H1 (cell line): ENCODE results near the gene SULT2B1. TPM values are rescaled to one million over a fixed set of nuclear protein-coding genes. Genes with fewer than 3 reads are reported as not detected.

Experiments
- CTCF ChIA-PET: fragments of 300-600 bp; sonication (Branson Sonifier 250); formaldehyde crosslinking; loops from one replicate; lab custom pipeline; 2021; ENCODE audit not compliant: partially characterized antibody; lab: Charles Lee
- POLR2A ChIA-PET: fragments of 300-600 bp; sonication (Branson Sonifier 250); formaldehyde crosslinking; loops from one replicate; lab custom pipeline; 2021; ENCODE audit warnings: inconsistent platforms; ENCODE audit not compliant: partially characterized antibody; lab: Charles Lee
- DNase-seq, 2 experiments: peaks; one replicate each; pipeline versions ENCODE4 v3.0.0 to v3.0.0-alpha.2; 2010 to 2022; ENCODE audit warnings: low spot score in 2 of 2, low read depth in 1 of 2, mixed read lengths in 1 of 2
- FAIRE-seq: peaks from 2 replicates; lab custom pipeline; 2011; peaks lifted over from hg19 to GRCh38; lab: Jason Lieb, UNC
- H2AFZ ChIP-seq: 2 replicates; pipeline ENCODE4 v1.8.1; 2012; ENCODE audit warnings: low read length, inconsistent platforms
- H2AK5ac ChIP-seq: 2 replicates; pipeline ENCODE4 v1.6.1; 2013; ENCODE audit warnings: low read depth, low read length
- H2BK120ac ChIP-seq: replicated peaks from 2 replicates; pipeline ENCODE3; 2013; ENCODE audit warnings: low read depth, low read length, inconsistent platforms
- H2BK12ac ChIP-seq: 2 replicates; pipeline ENCODE4 v1.6.1; 2013; ENCODE audit warnings: low read depth, low read length
- H2BK15ac ChIP-seq: 2 replicates; pipeline ENCODE4 v1.6.1; 2013; ENCODE audit warnings: low read length
- H2BK20ac ChIP-seq: 2 replicates; pipeline ENCODE4 v1.6.1; 2013; ENCODE audit warnings: low read length
- H2BK5ac ChIP-seq: 2 replicates; pipeline ENCODE4 v1.6.1; 2013; ENCODE audit warnings: low read depth, low read length
- H3K14ac ChIP-seq: 2 replicates; pipeline ENCODE4 v1.6.1; 2013; ENCODE audit warnings: inconsistent platforms; ENCODE audit not compliant: insufficient read length
- H3K18ac ChIP-seq: 2 replicates; pipeline ENCODE4 v1.6.1; 2013; ENCODE audit warnings: low read length; ENCODE audit errors: extremely low read depth
- H3K23ac ChIP-seq: 2 replicates; pipeline ENCODE4 v1.6.1; 2013; ENCODE audit warnings: inconsistent platforms; ENCODE audit not compliant: insufficient read length
- H3K23me2 ChIP-seq: 2 replicates; pipeline ENCODE4 v1.6.1; 2013; ENCODE audit warnings: low read depth, low read length
- H3K27ac ChIP-seq: 2 replicates; pipeline ENCODE4 v1.6.1; 2011; ENCODE audit warnings: low read depth, low read length, inconsistent platforms
- H3K27me3 ChIP-seq, 4 experiments: replicated peaks in 1 of 4; 1 replicate in 1 of 4; 2 replicates in 3 of 4; pipeline versions ENCODE4 v1.6.1 to v1.8.1; 2011 to 2013; ENCODE audit warnings: low read length in 3 of 4, mild to moderate bottlenecking in 3 of 4, inconsistent platforms in 2 of 4, mixed read lengths in 2 of 4, moderate library complexity in 1 of 4; ENCODE audit not compliant: control insufficient read depth in 3 of 4, insufficient read depth in 3 of 4; ENCODE audit errors: extremely low read depth in 1 of 4
- H3K36me3 ChIP-seq, 4 experiments: 2 replicates each; pipeline versions ENCODE4 v1.6.1 to v1.8.1; 2011 to 2013; ENCODE audit warnings: mild to moderate bottlenecking in 4 of 4, low read length in 3 of 4, moderate library complexity in 2 of 4, control low read depth in 1 of 4, inconsistent platforms in 1 of 4; ENCODE audit not compliant: insufficient read depth in 4 of 4, control insufficient read depth in 2 of 4
- H3K4ac ChIP-seq: replicated peaks from 2 replicates; pipeline ENCODE3; 2013; ENCODE audit warnings: low read length, low read depth, mixed read lengths, inconsistent platforms; ENCODE audit not compliant: insufficient read length
- H3K4me1 ChIP-seq, 4 experiments: replicated peaks in 1 of 4; 1 replicate in 1 of 4; 2 replicates in 3 of 4; pipeline versions ENCODE4 v1.6.1 to v1.8.1; 2011 to 2013; ENCODE audit warnings: low read length in 3 of 4, inconsistent platforms in 2 of 4, mixed read lengths in 1 of 4; ENCODE audit not compliant: insufficient read depth in 4 of 4, control insufficient read depth in 3 of 4
- H3K4me2 ChIP-seq, 2 experiments: 2 replicates each; pipeline versions ENCODE4 v1.6.1 to v1.8.1; 2011 to 2013; ENCODE audit warnings: low read depth in 2 of 2, low read length in 2 of 2, control low read depth in 1 of 2, inconsistent platforms in 1 of 2, mild to moderate bottlenecking in 1 of 2; ENCODE audit not compliant: insufficient read depth in 1 of 2
- H3K4me3 ChIP-seq, 4 experiments: fragments of 200-600, 300-600 bp in 1 of 4; sonication (generic), shearing (Covaris generic), sonication (Bioruptor Twin) in 1 of 4; 2 replicates each; pipeline versions ENCODE4 v1.5.1 to v1.8.1; 2011 to 2016; ENCODE audit warnings: low read length in 4 of 4, low read depth in 3 of 4, control low read depth in 2 of 4, inconsistent platforms in 2 of 4, mild to moderate bottlenecking in 2 of 4, mixed read lengths in 1 of 4, moderate library complexity in 1 of 4; ENCODE audit not compliant: insufficient read depth in 2 of 4; ENCODE audit errors: extremely low read depth in 1 of 4
- H3K56ac ChIP-seq: replicated peaks from 2 replicates; pipeline ENCODE3; 2013; ENCODE audit warnings: low read depth, mild to moderate bottlenecking, mixed read lengths, low read length, inconsistent platforms; ENCODE audit not compliant: insufficient read length
- H3K79me1 ChIP-seq: 2 replicates; pipeline ENCODE4 v1.6.1; 2013; ENCODE audit warnings: low read depth, low read length, control low read depth
- H3K79me2 ChIP-seq, 2 experiments: 2 replicates each; pipeline versions ENCODE4 v1.6.1 to v1.8.1; 2012 to 2013; ENCODE audit warnings: low read length in 2 of 2, mild to moderate bottlenecking in 2 of 2, inconsistent platforms in 1 of 2; ENCODE audit not compliant: insufficient read depth in 2 of 2, control insufficient read depth in 1 of 2
- H3K9ac ChIP-seq, 4 experiments: replicated peaks in 1 of 4; 1 replicate in 1 of 4; 2 replicates in 3 of 4; pipeline versions ENCODE4 v1.6.1 to v1.8.1; 2011 to 2013; ENCODE audit warnings: low read depth in 3 of 4, low read length in 3 of 4, control low read depth in 2 of 4, mild to moderate bottlenecking in 2 of 4, moderate library complexity in 2 of 4, inconsistent platforms in 1 of 4; ENCODE audit errors: extremely low read depth in 1 of 4
- H3K9me3 ChIP-seq, 2 experiments: 2 replicates each; pipeline versions ENCODE4 v1.6.1 to v1.8.1; 2012 to 2013; ENCODE audit warnings: mild to moderate bottlenecking in 2 of 2, moderate library complexity in 2 of 2, control low read depth in 1 of 2, inconsistent platforms in 1 of 2, low read depth in 1 of 2, low read length in 1 of 2, mixed read lengths in 1 of 2; ENCODE audit not compliant: insufficient read depth in 2 of 2
- H4K20me1 ChIP-seq, 2 experiments: replicated peaks in 1 of 2; 2 replicates each; pipeline versions ENCODE3 to v1.8.1; 2011 to 2013; ENCODE audit warnings: inconsistent platforms in 2 of 2, low read length in 2 of 2, mild to moderate bottlenecking in 1 of 2; ENCODE audit not compliant: insufficient read depth in 2 of 2, control insufficient read depth in 1 of 2
- H4K5ac ChIP-seq: 2 replicates; pipeline ENCODE4 v1.6.1; 2013; ENCODE audit warnings: low read length, low read depth, mixed read lengths, inconsistent platforms; ENCODE audit not compliant: insufficient read length
- H4K8ac ChIP-seq: 2 replicates; pipeline ENCODE4 v1.8.0; 2013; ENCODE audit warnings: mild to moderate bottlenecking, moderate library complexity, low read length, inconsistent platforms; ENCODE audit not compliant: insufficient read depth; ENCODE audit errors: extremely low read depth
- H4K91ac ChIP-seq: replicated peaks from 2 replicates; pipeline ENCODE3; 2013; ENCODE audit warnings: low read length, mixed read lengths, inconsistent platforms; ENCODE audit not compliant: insufficient read length
- JUND ChIP-seq: IDR thresholded peaks from 2 replicates; pipeline ENCODE4 v1.6.1; 2011; ENCODE audit warnings: mild to moderate bottlenecking, improper control_type of control experiment, low read length
- RAD21 ChIP-seq, 2 experiments: IDR thresholded peaks in 1 of 2; conservative IDR thresholded peaks in 1 of 2; 2 replicates each; pipeline ENCODE4 v1.6.1; 2011; ENCODE audit warnings: low read depth in 2 of 2, low read length in 2 of 2, improper control_type of control experiment in 1 of 2, inconsistent platforms in 1 of 2, mild to moderate bottlenecking in 1 of 2, moderate library complexity in 1 of 2
- RXRA ChIP-seq: IDR thresholded peaks from 2 replicates; pipeline ENCODE4 v1.6.1; 2011; ENCODE audit warnings: low read depth, mild to moderate bottlenecking, low read length, moderate library complexity; ENCODE audit not compliant: insufficient read depth
- SP1 ChIP-seq: IDR thresholded peaks from 2 replicates; pipeline ENCODE4 v1.6.1; 2011; ENCODE audit warnings: low read depth, low read length
- WGBS, 2 experiments: shearing (Covaris generic) in 1 of 2; methylation state at CpG; one replicate each; pipeline versions ENCODE4 v1.1.6 to v1.1.7; 2013 to 2015; ENCODE audit warnings: low lambda C conversion rate in 2 of 2, mixed read lengths in 2 of 2, inconsistent platforms in 1 of 2, low coverage in 1 of 2, missing lambda C conversion rate in 1 of 2; ENCODE audit not compliant: insufficient replicate concordance in 2 of 2, insufficient coverage in 1 of 2, insufficient read length in 1 of 2; ENCODE audit errors: extremely low coverage in 1 of 2, missing lambda C conversion rate in 1 of 2; 5-methylcytosine and 5-hydroxymethylcytosine counted together
- polyA plus RNA-seq, 7 experiments: library from polyadenylated mRNA; depleted of rRNA in 3 of 7; stranded (reverse) in 5 of 7; unstranded in 2 of 7; fragments of >200 nt in 5 of 7; fragments of 200-250 nt in 2 of 7; gene quantifications; 1 replicate in 5 of 7; 2 replicates in 1 of 7; 4 replicates in 1 of 7; pipeline versions ENCODE4 v1.2.1 to v1.2.3, GENCODE V29; 2011 to 2013; ENCODE audit warnings: missing spikeins in 2 of 7, mixed read lengths in 2 of 7
- total RNA-seq: library from RNA; stranded (reverse); fragmentation: NEBNext Ultra II Directional; extraction: Animal tissue kit (Norgen Biotek cat#: 25700); gene quantifications from 2 replicates; pipeline ENCODE4 v1.2.1, GENCODE V29; 2021
- TF ChIP-seq, protein P1 (sequence below), 3 experiments: IDR thresholded peaks; 1 replicate in 2 of 3; 2 replicates in 1 of 3; pipeline versions ENCODE4 v1.5.1 to v1.6.1; 2011; ENCODE audit warnings: low read length in 3 of 3, mild to moderate bottlenecking in 3 of 3, inconsistent platforms in 2 of 3, low read depth in 1 of 3, moderate library complexity in 1 of 3; ENCODE audit not compliant: insufficient read depth in 1 of 3; ENCODE audit errors: control extremely low read depth in 1 of 3

The SULT2B1 gene
- total and polyA plus RNA-seq, 2 of the 8 experiments (the other 6 are each of a cell fraction or from before 2014, with no cell fraction given), result 1.5 to 2.6 TPM

DNA sequence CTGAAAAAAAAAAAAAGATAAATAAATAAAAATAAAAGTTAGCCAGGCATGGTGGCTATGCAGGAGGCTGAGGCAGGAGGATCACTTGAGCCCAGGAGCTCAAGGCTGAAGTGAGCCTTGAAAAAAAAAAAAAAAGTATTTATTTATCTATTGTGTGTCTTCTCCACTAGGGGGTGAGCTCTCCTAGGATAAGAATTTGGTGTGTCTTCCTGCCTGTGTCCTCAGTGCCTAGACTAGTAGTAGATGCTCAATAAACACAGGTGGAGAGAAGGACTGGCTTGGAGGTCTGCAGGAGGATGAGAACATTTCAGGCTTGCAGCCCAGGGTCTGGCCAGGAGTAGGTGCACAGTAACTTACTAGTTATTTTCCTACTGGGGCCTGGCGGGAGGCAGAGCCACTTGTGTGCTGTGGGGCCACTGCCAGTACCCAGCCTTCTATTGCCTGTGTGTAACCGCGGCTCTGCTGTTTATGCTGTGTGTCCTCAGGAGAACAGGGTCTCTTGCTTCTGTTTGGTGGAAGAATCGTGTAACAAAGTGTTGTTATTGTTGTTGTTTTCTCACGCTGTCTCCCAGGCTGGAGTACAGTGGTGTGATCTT lies 45.7 kb upstream of the SULT2B1 start:
- H3K4me3 ChIP-seq, result no peak overlapping the region
- H3K4me2 ChIP-seq, result no peak overlapping the region
- 93% methylated on average over 5 of the region's 5 CpGs; no CpG with 5 or more reads in 1 of the 2 experiments for WGBS, 2 experiments
- H2BK5ac ChIP-seq, result no peak overlapping the region
- no peak overlapping the region for H3K56ac ChIP-seq
- H2BK120ac ChIP-seq, result no peak overlapping the region
- H3K18ac ChIP-seq, result no peak overlapping the region
- FAIRE-seq, result no peak
- H4K8ac ChIP-seq, result no peak overlapping the region
- H3K27ac ChIP-seq, result no peak overlapping the region
- no peak overlapping the region for H3K14ac ChIP-seq
- CTCF ChIA-PET, result interaction anchor here (0.6 to 9.6 kb wide), 25 partner anchors 10 to 679 kb away, joined by 3 to 353 read pairs (median 4); partner anchors contain the start of genes KDELR1 and SULT2B1
- no peaks in the 10 kb centered on the region for H3K36me3 ChIP-seq
- H2AK5ac ChIP-seq, result no peak overlapping the region
- no peaks in the 10 kb centered on the region for H3K27me3 ChIP-seq
- peaks cover 0 to 13% (median 12%) of the 10 kb centered on the region in 4 experiments; a peak in 6 of 7 replicates for H3K4me1 ChIP-seq
- no peak overlapping the region for H2AFZ ChIP-seq
- POLR2A ChIA-PET, result interaction anchor here (0.6 to 9.5 kb wide), 6 partner anchors 13 to 108 kb away, joined by 3 to 59 read pairs (median 7); partner anchors contain the start of gene FAM83E
- 0 out of 2 replicates have a peak overlapping the region, but pooled peaks have one; percentile 50 for H2BK12ac ChIP-seq
- H3K23ac ChIP-seq, result no peak overlapping the region
- TF ChIP-seq RAD21 (IDR thresholded peaks at IDR 0.05 in 1 of 2, conservative IDR thresholded peaks at IDR 0.05 in 1 of 2; ENCODE audit: low read depth in 2 of 2, low read length in 2 of 2), result peak; percentile 88 to 91
- TF ChIP-seq, protein P1, sequence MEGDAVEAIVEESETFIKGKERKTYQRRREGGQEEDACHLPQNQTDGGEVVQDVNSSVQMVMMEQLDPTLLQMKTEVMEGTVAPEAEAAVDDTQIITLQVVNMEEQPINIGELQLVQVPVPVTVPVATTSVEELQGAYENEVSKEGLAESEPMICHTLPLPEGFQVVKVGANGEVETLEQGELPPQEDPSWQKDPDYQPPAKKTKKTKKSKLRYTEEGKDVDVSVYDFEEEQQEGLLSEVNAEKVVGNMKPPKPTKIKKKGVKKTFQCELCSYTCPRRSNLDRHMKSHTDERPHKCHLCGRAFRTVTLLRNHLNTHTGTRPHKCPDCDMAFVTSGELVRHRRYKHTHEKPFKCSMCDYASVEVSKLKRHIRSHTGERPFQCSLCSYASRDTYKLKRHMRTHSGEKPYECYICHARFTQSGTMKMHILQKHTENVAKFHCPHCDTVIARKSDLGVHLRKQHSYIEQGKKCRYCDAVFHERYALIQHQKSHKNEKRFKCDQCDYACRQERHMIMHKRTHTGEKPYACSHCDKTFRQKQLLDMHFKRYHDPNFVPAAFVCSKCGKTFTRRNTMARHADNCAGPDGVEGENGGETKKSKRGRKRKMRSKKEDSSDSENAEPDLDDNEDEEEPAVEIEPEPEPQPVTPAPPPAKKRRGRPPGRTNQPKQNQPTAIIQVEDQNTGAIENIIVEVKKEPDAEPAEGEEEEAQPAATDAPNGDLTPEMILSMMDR (IDR thresholded peaks at IDR 0.05; ENCODE audit: control extremely low read depth in 1 of 3, insufficient read depth in 1 of 3, low read depth in 1 of 3, low read length in 3 of 3), result peak in 2 of 3 experiments; percentile 50 to 75; a peak in 3 of 4 replicates
- TF ChIP-seq SP1, result 0 out of 2 replicates have a peak, but pooled peaks have one; percentile 9
- TF ChIP-seq RXRA, result no peak
- no peak for TF ChIP-seq JUND
- H4K20me1 ChIP-seq, result peaks cover 0 to 1% of the 10 kb centered on the region in 2 experiments
- H2BK20ac ChIP-seq, result no peak overlapping the region
- H3K9me3 ChIP-seq, result no peaks in the 10 kb centered on the region
- H3K4ac ChIP-seq, result no peak overlapping the region
- no peak overlapping the region for H4K91ac ChIP-seq
- no peak overlapping the region for H3K9ac ChIP-seq
- H4K5ac ChIP-seq, result no peak overlapping the region
- H2BK15ac ChIP-seq, result 0 out of 2 replicates have a peak overlapping the region, but pooled peaks have one; percentile 81
- H3K23me2 ChIP-seq, result peaks cover 12% of the 10 kb centered on the region
- no peaks in the 10 kb centered on the region for H3K79me2 ChIP-seq
- no peak for DNase-seq
- H3K79me1 ChIP-seq, result no peaks in the 10 kb centered on the region
